ENCODE results near the gene HASPIN. TPM values are rescaled to one million over a fixed set of nuclear protein-coding genes. Genes with fewer than 3 reads are reported as not detected.
"Not testable (repeated sequence)": the region's sequence is repeated elsewhere in the genome, so short reads cannot be mapped to it uniquely, and the experiment has no call there.

Gene HASPIN
- total RNA-seq, 1 experiment from 2014 or later: 26.8 TPM

- Histone ChIP-seq H2AFZ (peak overlapping the region; percentile 95), H3K4me2 (peak overlapping the region; percentile 99), H3K27me3 (ENCODE audit: insufficient read depth, low read depth) (no peaks in the 10 kb centered on the region), H3K4me3 (peak overlapping the region; percentile 76), H3K79me2 (ENCODE audit: low read depth) (peaks cover 74% of the 10 kb centered on the region), H3K4me1 (replicated peaks; ENCODE audit: insufficient read depth) (peaks cover 55% of the 10 kb centered on the region), H3K9me3 (ENCODE audit: insufficient read depth, low read depth) (no peaks in the 10 kb centered on the region), H3K36me3 (ENCODE audit: low read depth) (peaks cover 21% of the 10 kb centered on the region), H3K27ac (peak overlapping the region; percentile 38), H3K9me2 (ENCODE audit: insufficient read depth) (no peaks in the 10 kb centered on the region), H3F3A (ENCODE audit: insufficient read depth, low read depth) (peaks cover 39% of the 10 kb centered on the region), H4K20me1 (ENCODE audit: insufficient read depth) (no peaks in the 10 kb centered on the region)
- intact Hi-C loops (cut with micrococcal nuclease; ENCODE audit: unreplicated experiment): loop anchor here (5.0 to 10.0 kb wide), 4 partner anchors 41 to 676 kb away; partner anchors contain the start of genes EMC6 and TAX1BP3
- TSS peak; percentile 40 for BruUV-seq (replicated peaks)
- no peak for TF ChIP-seq EZH2 (IDR thresholded peaks at IDR 0.05; ENCODE audit: low read depth)
- no peak for TF ChIP-seq CTCF (conservative IDR thresholded peaks at IDR 0.05)
- DNase-seq: no peak
- ChIA-PET CTCF (interaction anchor here (0.6 to 0.8 kb wide), 4 partner anchors 14 to 536 kb away, joined by 3 to 9 read pairs (median 4); no protein-coding TSS in a partner anchor), POLR2A (ENCODE audit: unreplicated experiment) (interaction anchor here (0.6 kb wide), 1 partner anchor 1006 kb away, joined by 6 read pairs; no protein-coding TSS in a partner anchor)
These were observed 531 bp upstream of the HASPIN start for GRCh38 chr17:3723188-3723555.

- Histone ChIP-seq H3K36me3 (ENCODE audit: low read depth) (peaks cover 12% of the 10 kb centered on the region), H3K4me1 (replicated peaks; ENCODE audit: insufficient read depth) (peaks cover 50% of the 10 kb centered on the region), H3F3A (ENCODE audit: insufficient read depth, low read depth) (peaks cover 38% of the 10 kb centered on the region), H3K27ac (no peak overlapping the region), H3K79me2 (ENCODE audit: low read depth) (peaks cover 61% of the 10 kb centered on the region), H3K9me3 (ENCODE audit: insufficient read depth, low read depth) (no peaks in the 10 kb centered on the region), H3K4me2 (peak overlapping the region; percentile 99), H3K27me3 (ENCODE audit: insufficient read depth, low read depth) (no peaks in the 10 kb centered on the region), H3K4me3 (peak overlapping the region; percentile 76), H4K20me1 (ENCODE audit: insufficient read depth) (no peaks in the 10 kb centered on the region), H2AFZ (peak overlapping the region; percentile 95), H3K9me2 (ENCODE audit: insufficient read depth) (no peaks in the 10 kb centered on the region)
- CTCF ChIA-PET: interaction anchor here (1.1 kb wide), 1 partner anchor 122 kb away, joined by 10 read pairs; no protein-coding TSS in a partner anchor
- TSS peak; percentile 24 for BruUV-seq (replicated peaks)
- TF ChIP-seq CTCF (conservative IDR thresholded peaks at IDR 0.05) (no peak), EZH2 (IDR thresholded peaks at IDR 0.05; ENCODE audit: low read depth) (no peak)
- POLR2A ChIA-PET (ENCODE audit: unreplicated experiment): interaction anchor here (0.7 kb wide), 1 partner anchor 57 kb away, joined by 4 read pairs; no protein-coding TSS in a partner anchor
- intact Hi-C loops (cut with micrococcal nuclease; ENCODE audit: unreplicated experiment): loop anchor here (5.0 to 10.0 kb wide), 4 partner anchors 42 to 677 kb away; partner anchors contain the start of genes EMC6 and TAX1BP3
- no peak for DNase-seq
These were observed 825 bp downstream of the HASPIN start for GRCh38 chr17:3724378-3725077.

- TF ChIP-seq EZH2 (IDR thresholded peaks at IDR 0.05; ENCODE audit: low read depth) (no peak), CTCF (conservative IDR thresholded peaks at IDR 0.05) (no peak)
- Histone ChIP-seq H3K79me2 (ENCODE audit: low read depth) (peaks cover 49% of the 10 kb centered on the region), H3K36me3 (ENCODE audit: low read depth) (peaks cover 6% of the 10 kb centered on the region; the same call in 1 of the 2 replicates), H3F3A (ENCODE audit: insufficient read depth, low read depth) (peaks cover 14% of the 10 kb centered on the region), H3K27ac (peak overlapping the region; percentile 42), H3K4me3 (no peak overlapping the region), H3K9me3 (ENCODE audit: insufficient read depth, low read depth) (no peaks in the 10 kb centered on the region), H4K20me1 (ENCODE audit: insufficient read depth) (no peaks in the 10 kb centered on the region), H3K4me1 (replicated peaks; ENCODE audit: insufficient read depth) (peaks cover 25% of the 10 kb centered on the region), H3K4me2 (no peak overlapping the region), H2AFZ (no peak overlapping the region), H3K9me2 (ENCODE audit: insufficient read depth) (no peaks in the 10 kb centered on the region), H3K27me3 (ENCODE audit: insufficient read depth, low read depth) (no peaks in the 10 kb centered on the region)
- BruUV-seq (replicated peaks): no TSS peak
- ChIA-PET POLR2A (ENCODE audit: unreplicated experiment) (interaction anchor here (0.7 kb wide), 1 partner anchor 198 kb away, joined by 5 read pairs; no protein-coding TSS in a partner anchor), CTCF (no interaction called here)
- intact Hi-C loops (cut with micrococcal nuclease; ENCODE audit: unreplicated experiment): loop anchor here (10.0 kb wide), 1 partner anchor 438 kb away; no protein-coding TSS in a partner anchor
- DNase-seq: no peak
These were observed 3.3 kb downstream of the HASPIN start for GRCh38 chr17:3727041-3727440.

GRCh38 chr17:3728099-3728498 is 4.4 kb downstream of the HASPIN start:
- H3K27me3 ChIP-seq (ENCODE audit: insufficient read depth, low read depth); H4K20me1 ChIP-seq (ENCODE audit: insufficient read depth); H2AFZ ChIP-seq; DNase-seq; POLR2A ChIA-PET (ENCODE audit: unreplicated experiment); H3F3A ChIP-seq (ENCODE audit: insufficient read depth, low read depth); H3K36me3 ChIP-seq (ENCODE audit: low read depth); H3K9me2 ChIP-seq (ENCODE audit: insufficient read depth); H3K4me2 ChIP-seq; CTCF ChIA-PET; H3K4me3 ChIP-seq; BruUV-seq (replicated peaks); H3K9me3 ChIP-seq (ENCODE audit: insufficient read depth, low read depth): not testable (repeated sequence)
- Histone ChIP-seq H3K79me2 (ENCODE audit: low read depth) (peaks cover 38% of the 10 kb centered on the region), H3K4me1 (replicated peaks; ENCODE audit: insufficient read depth) (peaks cover 19% of the 10 kb centered on the region), H3K27ac (peak overlapping the region; percentile 28; the same call in 1 of the 2 replicates)
- intact Hi-C loops (cut with micrococcal nuclease; ENCODE audit: unreplicated experiment): loop anchor here (10.0 kb wide), 1 partner anchor 437 kb away; no protein-coding TSS in a partner anchor

Data from PC-9 (cell line).